ENCODE results near the gene AATK. TPM values are rescaled to one million over a fixed set of nuclear protein-coding genes. Genes with fewer than 3 reads are reported as not detected.
"Not testable (repeated sequence)": the region's sequence is repeated elsewhere in the genome, so short reads cannot be mapped to it uniquely, and the experiment has no call there.

AATK gene
- total and polyA plus RNA-seq, 2 of the 4 experiments (the other 2 are of a cell fraction) = under 0.01 to 0.21 TPM

- no peak for TF ChIP-seq RFX5 (IDR thresholded peaks at IDR 0.05; ENCODE audit: low read depth, low read length)
- no peak for TF ChIP-seq SMC3 (IDR thresholded peaks at IDR 0.05; ENCODE audit: low read depth, low read length)
- TF ChIP-seq BHLHE40 (IDR thresholded peaks at IDR 0.05; ENCODE audit: low read depth, low read length) = no peak
- TF ChIP-seq CHD1 (IDR thresholded peaks at IDR 0.05; ENCODE audit: low read depth, low read length) = no peak
These were observed 11.1 kb downstream of the AATK start (continued) for GRCh38 chr17:81154961-81155360.

- dilution Hi-C loops (cut with HindIII; ENCODE audit: low sequenced_read_pairs, unreplicated experiment); H4K20me1 ChIP-seq (ENCODE audit: insufficient read depth, low read length); H3K36me3 ChIP-seq (ENCODE audit: control insufficient read depth, insufficient read depth, low read length); H3K4ac ChIP-seq (ENCODE audit: low read depth, low read length); H4K8ac ChIP-seq (ENCODE audit: low read depth in 2 of 2, low read length in 2 of 2); H3K27ac ChIP-seq (ENCODE audit: insufficient read depth, low read length); H4K91ac ChIP-seq (ENCODE audit: insufficient read depth, low read depth, low read length); H2BK120ac ChIP-seq (ENCODE audit: low read depth, low read length); H3K9ac ChIP-seq (ENCODE audit: low read depth, low read length); in situ Hi-C loops (cut with MboI; ENCODE audit: low sequenced_read_pairs); H4K5ac ChIP-seq (ENCODE audit: low read depth, low read length); ATAC-seq (ENCODE audit: low read depth); H3K79me1 ChIP-seq (ENCODE audit: low read depth in 1 of 2, low read length in 2 of 2); H3K9me3 ChIP-seq (ENCODE audit: control insufficient read depth, insufficient read depth, low read length); POLR2A ChIA-PET (ENCODE audit: unreplicated experiment); intact Hi-C loops (cut with micrococcal nuclease); H2BK15ac ChIP-seq (ENCODE audit: low read depth, low read length); H2AK5ac ChIP-seq (ENCODE audit: low read depth, low read length); H2AK9ac ChIP-seq (replicated peaks; ENCODE audit: low read depth, low read length, poor library complexity); H2BK5ac ChIP-seq (ENCODE audit: low read depth, low read length, poor library complexity, severe bottlenecking); DNase-seq; H2AFZ ChIP-seq (replicated peaks; ENCODE audit: low read length, poor library complexity); CTCF ChIA-PET; H3K4me3 ChIP-seq (ENCODE audit: insufficient read depth, low read depth, low read length); H3K9me1 ChIP-seq (ENCODE audit: insufficient read depth, low read length); H3K14ac ChIP-seq (replicated peaks; ENCODE audit: low read depth, low read length); BruUV-seq (replicated peaks); H3K4me1 ChIP-seq (ENCODE audit: control insufficient read depth, insufficient read depth, low read length); H2BK20ac ChIP-seq (ENCODE audit: low read depth, low read length); H3K23ac ChIP-seq (ENCODE audit: low read depth, low read length); H3K56ac ChIP-seq (ENCODE audit: extremely low read depth, insufficient read depth, low read length); H3K18ac ChIP-seq (ENCODE audit: low read depth, low read length); H3K4me2 ChIP-seq (ENCODE audit: low read depth, low read length): not testable (repeated sequence)
- 100% methylated on average over 1 of the region's 9 CpGs; no CpG with 5 or more reads in 1 of the 2 experiments for WGBS, 2 experiments (ENCODE audit: extremely low coverage in 2 of 2, insufficient read length in 1 of 2)
- H3K27me3 ChIP-seq (ENCODE audit: control insufficient read depth, insufficient read depth, low read length) = peaks cover 24% of the 10 kb centered on the region
These were observed 12.0 kb downstream of the AATK start for GRCh38 chr17:81154016-81154415.

All from IMR-90 (cell line).